Lower leg skin (tissue), 3 donors: ENCODE data around the gene RSKR.

Experiments
- POLR2A ChIP-seq, 2 donors: fragments of 450-650 bp; IDR thresholded peaks; one replicate each; pipeline ENCODE4 v1.6.1; 2016 to 2017; ENCODE audit warnings: antibody characterized with exemption in 2 of 2, mild to moderate bottlenecking in 1 of 2, moderate library complexity in 1 of 2
- TF ChIP-seq, protein P1 (sequence below), 3 donors: fragments of 450-650 bp; IDR thresholded peaks; one replicate each; pipeline ENCODE4 v1.5.1; 2016; ENCODE audit warnings: antibody characterized with exemption in 3 of 3, mild to moderate bottlenecking in 3 of 3, moderate library complexity in 2 of 3

DNA sequence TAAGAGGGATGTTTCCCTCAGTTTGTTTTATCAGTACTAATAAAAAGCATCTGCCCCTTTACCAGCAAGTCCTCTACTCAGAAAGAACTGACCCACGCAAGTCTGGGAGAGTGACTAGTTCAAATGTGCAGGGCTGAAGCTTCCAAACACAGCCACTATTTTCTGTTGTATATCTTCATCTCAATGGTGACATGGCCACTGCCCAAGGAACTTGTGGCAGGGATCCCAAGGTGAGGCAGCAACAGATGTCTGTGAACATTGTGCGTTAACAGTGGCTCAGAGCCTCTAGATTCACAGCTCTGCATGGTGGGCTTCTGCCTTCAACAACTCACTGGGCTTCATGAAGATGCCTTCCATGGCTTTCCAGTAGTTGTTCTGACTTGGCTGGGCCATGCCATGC is 34.7 kb upstream of the RSKR start:
- no peak for TF ChIP-seq POLR2A (IDR thresholded peaks at IDR 0.05)
- TF ChIP-seq, protein P1, sequence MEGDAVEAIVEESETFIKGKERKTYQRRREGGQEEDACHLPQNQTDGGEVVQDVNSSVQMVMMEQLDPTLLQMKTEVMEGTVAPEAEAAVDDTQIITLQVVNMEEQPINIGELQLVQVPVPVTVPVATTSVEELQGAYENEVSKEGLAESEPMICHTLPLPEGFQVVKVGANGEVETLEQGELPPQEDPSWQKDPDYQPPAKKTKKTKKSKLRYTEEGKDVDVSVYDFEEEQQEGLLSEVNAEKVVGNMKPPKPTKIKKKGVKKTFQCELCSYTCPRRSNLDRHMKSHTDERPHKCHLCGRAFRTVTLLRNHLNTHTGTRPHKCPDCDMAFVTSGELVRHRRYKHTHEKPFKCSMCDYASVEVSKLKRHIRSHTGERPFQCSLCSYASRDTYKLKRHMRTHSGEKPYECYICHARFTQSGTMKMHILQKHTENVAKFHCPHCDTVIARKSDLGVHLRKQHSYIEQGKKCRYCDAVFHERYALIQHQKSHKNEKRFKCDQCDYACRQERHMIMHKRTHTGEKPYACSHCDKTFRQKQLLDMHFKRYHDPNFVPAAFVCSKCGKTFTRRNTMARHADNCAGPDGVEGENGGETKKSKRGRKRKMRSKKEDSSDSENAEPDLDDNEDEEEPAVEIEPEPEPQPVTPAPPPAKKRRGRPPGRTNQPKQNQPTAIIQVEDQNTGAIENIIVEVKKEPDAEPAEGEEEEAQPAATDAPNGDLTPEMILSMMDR (IDR thresholded peaks at IDR 0.05), result no peak
